Measurements from ENCODE around the gene ACKR3. TPM values are rescaled to one million over a fixed set of nuclear protein-coding genes. Genes with fewer than 3 reads are reported as not detected.
A peak's percentile ranks its signal among the peaks of the same experiment; 100 is the strongest.

The ACKR3 gene
- 31.0 TPM for total RNA-seq

- peak; percentile 51 to 91 (median 86) for DNase-seq (ENCODE audit: low read depth in 2 of 3, low spot score in 2 of 3)
Measured at GRCh38 chr2:236569573-236569973, at the start of gene ACKR3. Gene ACKR3 (plus strand): TSS chr2:236569825. CDS start chr2:236580466, 10,641 bp downstream.

GRCh38 chr2:236521556-236521955 is 48.1 kb upstream of the ACKR3 start:
- DNase-seq (ENCODE audit: low read depth in 2 of 3, low spot score in 2 of 3), result no peak

- DNase-seq (ENCODE audit: low read depth in 2 of 3, low spot score in 2 of 3), result no peak
Measured at GRCh38 chr2:236523249-236523648, 46.4 kb upstream of the ACKR3 start.

GRCh38 chr2:236525411-236525997 is 44.1 kb upstream of the ACKR3 start:
- no peak for DNase-seq (ENCODE audit: low read depth in 2 of 3, low spot score in 2 of 3)

- DNase-seq (ENCODE audit: low read depth in 2 of 3, low spot score in 2 of 3), result no peak
Measured at GRCh38 chr2:236526455-236527158, 43.0 kb upstream of the ACKR3 start.

GRCh38 chr2:236527159-236527630 is 42.4 kb upstream of the ACKR3 start:
- DNase-seq (ENCODE audit: low read depth in 2 of 3, low spot score in 2 of 3), result peak in 1 of 3 donors; percentile 42

GRCh38 chr2:236529606-236530005 is 40.0 kb upstream of the ACKR3 start:
- no peak for DNase-seq (ENCODE audit: low read depth in 2 of 3, low spot score in 2 of 3)

GRCh38 chr2:236530512-236530911 is 39.1 kb upstream of the ACKR3 start:
- no peak for DNase-seq (ENCODE audit: low read depth in 2 of 3, low spot score in 2 of 3)

GRCh38 chr2:236531195-236531594 is 38.4 kb upstream of the ACKR3 start:
- DNase-seq (ENCODE audit: low read depth in 2 of 3, low spot score in 2 of 3), result no peak

- DNase-seq (ENCODE audit: low read depth in 2 of 3, low spot score in 2 of 3), result no peak
Measured at GRCh38 chr2:236531996-236532395, 37.6 kb upstream of the ACKR3 start.

GRCh38 chr2:236533343-236533742 is 36.3 kb upstream of the ACKR3 start:
- DNase-seq (ENCODE audit: low read depth in 2 of 3, low spot score in 2 of 3), result no peak

- peak in 1 of 3 donors; percentile 39 for DNase-seq (ENCODE audit: low read depth in 2 of 3, low spot score in 2 of 3)
Measured at GRCh38 chr2:236535024-236535423, 34.6 kb upstream of the ACKR3 start.

- DNase-seq (ENCODE audit: low read depth in 2 of 3, low spot score in 2 of 3), result no peak
Measured at GRCh38 chr2:236536727-236537398, 32.8 kb upstream of the ACKR3 start.

GRCh38 chr2:236538242-236538641 is 31.4 kb upstream of the ACKR3 start:
- no peak for DNase-seq (ENCODE audit: low read depth in 2 of 3, low spot score in 2 of 3)

GRCh38 chr2:236541008-236541562 is 28.5 kb upstream of the ACKR3 start:
- no peak for DNase-seq (ENCODE audit: low read depth in 2 of 3, low spot score in 2 of 3)

- DNase-seq (ENCODE audit: low read depth in 2 of 3, low spot score in 2 of 3), result no peak
Measured at GRCh38 chr2:236544362-236544761, 25.3 kb upstream of the ACKR3 start.

GRCh38 chr2:236545248-236545658 is 24.4 kb upstream of the ACKR3 start:
- DNase-seq (ENCODE audit: low read depth in 2 of 3, low spot score in 2 of 3), result no peak

GRCh38 chr2:236545814-236546480 is 23.7 kb upstream of the ACKR3 start:
- peak in 2 of 3 donors; percentile 53 to 82 for DNase-seq (ENCODE audit: low read depth in 2 of 3, low spot score in 2 of 3)

GRCh38 chr2:236546561-236547002 is 23.0 kb upstream of the ACKR3 start:
- DNase-seq (ENCODE audit: low read depth in 2 of 3, low spot score in 2 of 3), result peak in 2 of 3 donors; percentile 85 to 95

- DNase-seq (ENCODE audit: low read depth in 2 of 3, low spot score in 2 of 3), result no peak
Measured at GRCh38 chr2:236547725-236548124, 21.9 kb upstream of the ACKR3 start.
